Gastroesophageal sphincter (tissue), 4 donors: Measurements from ENCODE around the gene EDEM2. TPM values are rescaled to one million over a fixed set of nuclear protein-coding genes. Genes with fewer than 3 reads are reported as not detected.
"Not testable (repeated sequence)": the region's sequence is repeated elsewhere in the genome, so short reads cannot be mapped to it uniquely, and the experiment has no call there.

Experiments
- ATAC-seq: fragments of 150-250 bp; one replicate; pipeline ENCODE4 v1.9.1; 2016; ENCODE audit warnings: mild to moderate bottlenecking, moderate library complexity
- H3K27ac ChIP-seq, 4 donors: fragments of 200-600 bp; sonication (generic) in 3 of 4; 1 replicate in 3 of 4; 2 replicates in 1 of 4; pipeline ENCODE4 v1.5.1; 2016 to 2019
- H3K27me3 ChIP-seq: fragments of 200-600 bp; sonication (generic); one replicate; pipeline ENCODE4 v1.5.1; 2019
- H3K36me3 ChIP-seq, 2 donors: fragments of 200-600 bp; sonication (generic); one replicate each; pipeline ENCODE4 v1.5.1; 2019; ENCODE audit warnings: control low read depth in 1 of 2
- H3K4me1 ChIP-seq, 3 donors: fragments of 200-600 bp; sonication (generic); 1 replicate in 2 of 3; 2 replicates in 1 of 3; pipeline ENCODE4 v1.5.1; 2016 to 2019; ENCODE audit warnings: control low read depth in 2 of 3
- H3K4me3 ChIP-seq, 2 donors: fragments of 200-600 bp; sonication (generic); one replicate each; pipeline ENCODE4 v1.5.1; 2019; ENCODE audit warnings: mild to moderate bottlenecking in 1 of 2, moderate library complexity in 1 of 2
- H3K9me3 ChIP-seq, 3 donors: fragments of 200-600 bp; sonication (generic); one replicate each; pipeline ENCODE4 v1.5.1; 2017 to 2019; ENCODE audit warnings: control low read depth in 2 of 3
- CTCF ChIP-seq, 4 experiments: fragments of 200-600 bp in 2 of 4; fragments of 450-650 bp in 2 of 4; sonication (generic) in 1 of 4; IDR thresholded peaks; one replicate each; pipeline ENCODE4 v1.5.1; 2017 to 2019; ENCODE audit warnings: antibody characterized with exemption in 4 of 4, mild to moderate bottlenecking in 2 of 4, moderate library complexity in 2 of 4
- EP300 ChIP-seq: sonication (generic); formaldehyde crosslinking; IDR thresholded peaks from one replicate; pipeline ENCODE4 v1.6.1; 2017; ENCODE audit warnings: antibody characterized with exemption, mild to moderate bottlenecking
- POLR2A ChIP-seq, 2 donors: fragments of 450-650 bp; IDR thresholded peaks; one replicate each; pipeline ENCODE4 v1.6.1; 2017; ENCODE audit warnings: antibody characterized with exemption in 2 of 2, mild to moderate bottlenecking in 2 of 2, moderate library complexity in 1 of 2
- POLR2AphosphoS5 ChIP-seq: sonication (generic); formaldehyde crosslinking; IDR thresholded peaks from one replicate; pipeline ENCODE4 v1.6.1; 2017; ENCODE audit warnings: antibody characterized with exemption
- WGBS, 2 donors: methylation state at CpG; one replicate each; pipeline ENCODE4 v1.1.5; 2018; ENCODE audit warnings: low coverage in 1 of 2; 5-methylcytosine and 5-hydroxymethylcytosine counted together
- total RNA-seq, 4 donors: library from RNA; depleted of rRNA; stranded (reverse); fragments of >200 nt; gene quantifications; one replicate each; pipeline ENCODE4 v1.1.0, GENCODE V29; 2016

Gene EDEM2
- total RNA-seq, 4 donors from 2014 or later, result 11.2 to 18.9 (median 13.5) TPM

GRCh38 chr20:35191419-35192117 is 44.4 kb upstream of the EDEM2 start:
- Histone ChIP-seq H3K4me3 (no peak overlapping the region), H3K27ac (no peak overlapping the region), H3K27me3 (no peaks in the 10 kb centered on the region), H3K9me3 (peaks cover 0 to 5% (median 0%) of the 10 kb centered on the region in 3 donors), H3K4me1 (peaks cover 0 to 23% (median 3%) of the 10 kb centered on the region in 3 donors), H3K36me3 (peaks cover 0 to 5% of the 10 kb centered on the region in 2 donors)
- no peak for TF ChIP-seq POLR2AphosphoS5
- no peak for TF ChIP-seq CTCF (IDR thresholded peaks at IDR 0.05)
- no peak for TF ChIP-seq EP300
- no peak for TF ChIP-seq POLR2A (IDR thresholded peaks at IDR 0.05)
- no peak for ATAC-seq
- 64 to 76% methylated on average over 3 to 5 of the region's 5 CpGs for WGBS, 2 donors

GRCh38 chr20:35190556-35190955 is 43.4 kb upstream of the EDEM2 start:
- H3K36me3 ChIP-seq, result peaks cover 0 to 5% of the 10 kb centered on the region in 2 donors
- WGBS, 2 donors, result 79 to 96% methylated on average over 2 to 4 of the region's 6 CpGs
- no peak overlapping the region for H3K27ac ChIP-seq
- peaks cover 0 to 23% (median 3%) of the 10 kb centered on the region in 3 donors for H3K4me1 ChIP-seq
- no peak overlapping the region for H3K4me3 ChIP-seq
- no peak for ATAC-seq
- no peaks in the 10 kb centered on the region for H3K27me3 ChIP-seq
- TF ChIP-seq POLR2A (IDR thresholded peaks at IDR 0.05) (no peak), EP300 (no peak), POLR2AphosphoS5 (no peak), CTCF (IDR thresholded peaks at IDR 0.05) (no peak)
- no peaks in the 10 kb centered on the region for H3K9me3 ChIP-seq

GRCh38 chr20:35189223-35189622 is 42.1 kb upstream of the EDEM2 start:
- WGBS, 2 donors, result 86 to 91% methylated on average over 6 to 8 of the region's 8 CpGs
- H3K4me3 ChIP-seq, ATAC-seq, H3K27me3 ChIP-seq, H3K27ac ChIP-seq, H3K36me3 ChIP-seq, H3K9me3 ChIP-seq: not testable (repeated sequence)
- H3K4me1 ChIP-seq, result peaks cover 0 to 23% (median 3%) of the 10 kb centered on the region in 3 donors

GRCh38 chr20:35187584-35188190 is 40.6 kb upstream of the EDEM2 start:
- 33 to 38% methylated on average over 5 of the region's 5 CpGs for WGBS, 2 donors
- H3K27ac ChIP-seq, result no peak overlapping the region

GRCh38 chr20:35186691-35187289 is 39.7 kb upstream of the EDEM2 start:
- H3K4me1 ChIP-seq, result peaks cover 0 to 14% (median 3%) of the 10 kb centered on the region in 3 donors
- H3K27ac ChIP-seq, H3K36me3 ChIP-seq, H3K9me3 ChIP-seq, H3K27me3 ChIP-seq, H3K4me3 ChIP-seq, ATAC-seq: not testable (repeated sequence)
- 81 to 86% methylated on average over 3 to 9 of the region's 10 CpGs for WGBS, 2 donors

More at GRCh38 chr20:35187584-35188190, 40.6 kb upstream of the EDEM2 start:
- Histone ChIP-seq H3K4me3 (no peak overlapping the region), H3K4me1 (peaks cover 0 to 22% (median 3%) of the 10 kb centered on the region in 3 donors), H3K36me3 (peaks cover 0 to 5% of the 10 kb centered on the region in 2 donors), H3K9me3 (no peaks in the 10 kb centered on the region), H3K27me3 (no peaks in the 10 kb centered on the region)
- no peak for ATAC-seq
- TF ChIP-seq POLR2A (IDR thresholded peaks at IDR 0.05) (no peak), POLR2AphosphoS5 (no peak), CTCF (IDR thresholded peaks at IDR 0.05) (no peak), EP300 (no peak)

- Histone ChIP-seq H3K27me3 (no peaks in the 10 kb centered on the region), H3K9me3 (no peaks in the 10 kb centered on the region), H3K27ac (no peak overlapping the region), H3K4me1 (no peaks in the 10 kb centered on the region), H3K36me3 (peaks cover 0 to 13% of the 10 kb centered on the region in 2 donors), H3K4me3 (no peak overlapping the region)
- no peak for ATAC-seq
- TF ChIP-seq POLR2AphosphoS5, result no peak
These were observed 34.6 kb upstream of the EDEM2 start for GRCh38 chr20:35181731-35182130.
